Measurements from ENCODE around the gene ARPC5L.

The ARPC5L gene

GRCh38 chr9:124875501-124875900, 13.6 kb downstream of the ARPC5L start:
- in situ Hi-C loops (cut with HindIII; ENCODE audit: low sequenced_read_pairs), result no loop called here
- H3K4me3 ChIP-seq (ENCODE audit: low read depth, low read length), result no peak overlapping the region
- TF ChIP-seq, protein P1, sequence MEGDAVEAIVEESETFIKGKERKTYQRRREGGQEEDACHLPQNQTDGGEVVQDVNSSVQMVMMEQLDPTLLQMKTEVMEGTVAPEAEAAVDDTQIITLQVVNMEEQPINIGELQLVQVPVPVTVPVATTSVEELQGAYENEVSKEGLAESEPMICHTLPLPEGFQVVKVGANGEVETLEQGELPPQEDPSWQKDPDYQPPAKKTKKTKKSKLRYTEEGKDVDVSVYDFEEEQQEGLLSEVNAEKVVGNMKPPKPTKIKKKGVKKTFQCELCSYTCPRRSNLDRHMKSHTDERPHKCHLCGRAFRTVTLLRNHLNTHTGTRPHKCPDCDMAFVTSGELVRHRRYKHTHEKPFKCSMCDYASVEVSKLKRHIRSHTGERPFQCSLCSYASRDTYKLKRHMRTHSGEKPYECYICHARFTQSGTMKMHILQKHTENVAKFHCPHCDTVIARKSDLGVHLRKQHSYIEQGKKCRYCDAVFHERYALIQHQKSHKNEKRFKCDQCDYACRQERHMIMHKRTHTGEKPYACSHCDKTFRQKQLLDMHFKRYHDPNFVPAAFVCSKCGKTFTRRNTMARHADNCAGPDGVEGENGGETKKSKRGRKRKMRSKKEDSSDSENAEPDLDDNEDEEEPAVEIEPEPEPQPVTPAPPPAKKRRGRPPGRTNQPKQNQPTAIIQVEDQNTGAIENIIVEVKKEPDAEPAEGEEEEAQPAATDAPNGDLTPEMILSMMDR (IDR thresholded peaks at IDR 0.05; ENCODE audit: low read depth, low read length, missing control alignments), result no peak
- DNase-seq (ENCODE audit: low read depth), result no peak

- TF ChIP-seq, protein P1 (IDR thresholded peaks at IDR 0.05; ENCODE audit: low read depth, low read length, missing control alignments), result no peak
- in situ Hi-C loops (cut with HindIII; ENCODE audit: low sequenced_read_pairs), result no loop called here
- H3K4me3 ChIP-seq (ENCODE audit: low read depth, low read length), result no peak overlapping the region
- DNase-seq (ENCODE audit: low read depth), result no peak
These were observed 15.3 kb downstream of the ARPC5L start for GRCh38 chr9:124877021-124877782.

GRCh38 chr9:124878021-124878420, 16.1 kb downstream of the ARPC5L start:
- in situ Hi-C loops (cut with HindIII; ENCODE audit: low sequenced_read_pairs), result no loop called here
- H3K4me3 ChIP-seq (ENCODE audit: low read depth, low read length), result no peak overlapping the region
- no peak for DNase-seq (ENCODE audit: low read depth)
- TF ChIP-seq, protein P1 (IDR thresholded peaks at IDR 0.05; ENCODE audit: low read depth, low read length, missing control alignments), result no peak

DNA sequence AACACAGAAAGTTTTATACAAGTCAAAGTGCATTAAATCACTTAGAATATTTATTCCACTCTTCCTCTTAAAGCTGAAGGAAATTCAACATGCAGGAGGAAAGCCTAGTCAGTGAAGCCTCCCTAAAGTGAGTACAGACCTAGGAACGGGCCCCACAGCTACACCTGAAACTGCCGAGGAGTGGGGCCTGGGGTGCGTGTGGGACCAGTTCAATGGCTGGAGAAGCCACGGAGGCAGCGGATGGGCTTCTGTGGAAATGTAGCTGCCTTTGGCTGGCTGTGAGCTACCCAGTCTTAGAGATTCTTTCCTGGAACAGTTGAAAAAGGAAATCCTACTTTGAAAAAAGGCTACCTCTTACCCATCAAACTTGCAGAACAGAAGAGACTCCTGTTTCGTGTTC, 16.6 kb downstream of the ARPC5L start:
- no peak overlapping the region for H3K4me3 ChIP-seq (ENCODE audit: low read depth, low read length)
- TF ChIP-seq, protein P1 (IDR thresholded peaks at IDR 0.05; ENCODE audit: low read depth, low read length, missing control alignments), result no peak
- in situ Hi-C loops (cut with HindIII; ENCODE audit: low sequenced_read_pairs), result no loop called here
- no peak for DNase-seq (ENCODE audit: low read depth)

GRCh38 chr9:124879226-124879625, 17.3 kb downstream of the ARPC5L start:
- TF ChIP-seq, protein P1 (IDR thresholded peaks at IDR 0.05; ENCODE audit: low read depth, low read length, missing control alignments), result no peak
- H3K4me3 ChIP-seq (ENCODE audit: low read depth, low read length), result no peak overlapping the region
- in situ Hi-C loops (cut with HindIII; ENCODE audit: low sequenced_read_pairs), result no loop called here
- DNase-seq (ENCODE audit: low read depth), result no peak

GRCh38 chr9:124880501-124880900, 18.6 kb downstream of the ARPC5L start:
- DNase-seq (ENCODE audit: low read depth), result no peak
- TF ChIP-seq, protein P1 (IDR thresholded peaks at IDR 0.05; ENCODE audit: low read depth, low read length, missing control alignments), result no peak
- no peak overlapping the region for H3K4me3 ChIP-seq (ENCODE audit: low read depth, low read length)
- in situ Hi-C loops (cut with HindIII; ENCODE audit: low sequenced_read_pairs), result no loop called here
